K562 (cell line): ENCODE data around the gene FSHR. TPM values are rescaled to one million over a fixed set of nuclear protein-coding genes. Genes with fewer than 3 reads are reported as not detected.

ENCODE experiments used
- ATAC-seq: fragments of 200-7000 bp; cut with Tn5 transposase; 3 replicates; pipeline ENCODE4 v1.9.1; 2020; ENCODE audit warnings: moderate library complexity
- BruUV-seq: library from RNA; stranded (reverse); fragments of 400-500 nt; replicated peaks from 2 replicates; lab custom pipeline; 2021; lab: Mats Ljungman, UMichigan
- CTCF ChIA-PET: fragments of 300-600 bp; formaldehyde crosslinking; extraction: SDS; loops from one replicate; lab custom pipeline; 2021; ENCODE audit warnings: low intra/inter-chr PET ratio; lab: Yijun Ruan, JAX
- POLR2A ChIA-PET: fragments of 300-600, 350-650 bp; sonication (Branson Sonifier 250); formaldehyde crosslinking; extraction: SDS; loops from one replicate; lab custom pipeline; 2021; ENCODE audit warnings: antibody characterized with exemption, inconsistent platforms; lab: Yijun Ruan, JAX
- DNase-seq, 4 experiments: peaks; one replicate each; pipeline versions ENCODE4 v3.0.0 to v3.0.0-alpha.2; 2011 to 2018; ENCODE audit warnings: low spot score in 3 of 4, mixed read lengths in 3 of 4; ENCODE audit errors: extremely low read depth in 1 of 4
- FAIRE-seq: peaks from 2 replicates; lab custom pipeline; 2011; peaks lifted over from hg19 to GRCh38; lab: Jason Lieb, UNC
- H2AFZ ChIP-seq: 2 replicates; pipeline ENCODE4 v1.6.0; 2011; ENCODE audit warnings: low read depth, low read length, control low read depth, inconsistent platforms
- H3K27ac ChIP-seq: fragments of 200-600 bp; 3 replicates; pipeline ENCODE4 v1.8.0; 2011; ENCODE audit warnings: low read depth, mild to moderate bottlenecking, control low read depth, inconsistent platforms, low read length, moderate library complexity, mixed read lengths; ENCODE audit errors: extremely low read depth
- H3K27me3 ChIP-seq, 2 experiments: fragments of 300-600 bp in 1 of 2; 2 replicates in 1 of 2; 3 replicates in 1 of 2; pipeline versions ENCODE4 v1.6.0 to v1.8.0; 2011; ENCODE audit warnings: inconsistent platforms in 2 of 2, low read length in 2 of 2, mild to moderate bottlenecking in 1 of 2, mixed read lengths in 1 of 2, moderate library complexity in 1 of 2; ENCODE audit not compliant: control insufficient read depth in 2 of 2, insufficient read depth in 2 of 2
- H3K36me3 ChIP-seq: fragments of 300-600 bp; 3 replicates; pipeline ENCODE4 v1.8.0; 2011; ENCODE audit warnings: mild to moderate bottlenecking, low read length, inconsistent platforms; ENCODE audit not compliant: control insufficient read depth, insufficient read depth
- H3K4me1 ChIP-seq, 2 experiments: fragments of 200-600 bp in 1 of 2; replicated peaks in 1 of 2; 2 replicates in 1 of 2; 3 replicates in 1 of 2; pipeline versions ENCODE4 v1.5.1 to v1.8.0; 2011; ENCODE audit warnings: inconsistent platforms in 2 of 2, low read length in 2 of 2, mild to moderate bottlenecking in 1 of 2, mixed read lengths in 1 of 2, moderate library complexity in 1 of 2; ENCODE audit not compliant: control insufficient read depth in 2 of 2, insufficient read depth in 2 of 2
- H3K4me2 ChIP-seq: 2 replicates; pipeline ENCODE4 v1.6.1; 2011; ENCODE audit warnings: low read length, control low read depth, inconsistent platforms, mixed read lengths; ENCODE audit not compliant: insufficient read depth
- H3K4me3 ChIP-seq: fragments of 200-600 bp; sonication (generic), shearing (Covaris generic); 2 replicates; pipeline ENCODE4 v1.5.1; 2016; ENCODE audit warnings: control low read depth, inconsistent platforms
- H3K79me2 ChIP-seq: fragments of 200-600 bp; 3 replicates; pipeline ENCODE4 v1.8.0; 2011; ENCODE audit warnings: low read length, inconsistent platforms; ENCODE audit not compliant: control insufficient read depth, insufficient read depth
- H3K9ac ChIP-seq, 2 experiments: 2 replicates each; pipeline versions ENCODE4 v1.6.0 to v1.6.1; 2011; ENCODE audit warnings: low read depth in 2 of 2, low read length in 2 of 2, control low read depth in 1 of 2, inconsistent platforms in 1 of 2, mild to moderate bottlenecking in 1 of 2, mixed read lengths in 1 of 2; ENCODE audit not compliant: insufficient read depth in 1 of 2
- H3K9me1 ChIP-seq: one replicate; pipeline ENCODE4 v1.6.0; 2011; ENCODE audit warnings: inconsistent platforms, mild to moderate bottlenecking, low read length, moderate library complexity; ENCODE audit not compliant: control insufficient read depth, insufficient read depth
- H3K9me3 ChIP-seq: replicated peaks from 2 replicates; pipeline ENCODE4 v1.5.1; 2011; ENCODE audit warnings: low read depth, low read length, inconsistent platforms; ENCODE audit not compliant: control insufficient read depth, insufficient read depth
- H4K20me1 ChIP-seq: replicated peaks from 2 replicates; pipeline ENCODE4 v1.6.1; 2011; ENCODE audit warnings: low read length, inconsistent platforms, mixed read lengths; ENCODE audit not compliant: control insufficient read depth, insufficient read depth
- C11orf30 ChIP-seq: fragments of 450-650 bp; IDR thresholded peaks from 2 replicates; pipeline ENCODE4 v1.6.1; 2016; ENCODE audit warnings: low read depth, mild to moderate bottlenecking
- NCOA6 ChIP-seq: fragments of 450-650 bp; IDR thresholded peaks from 2 replicates; pipeline ENCODE4 v1.6.1; 2017; ENCODE audit warnings: mild to moderate bottlenecking
- RFX7 ChIP-seq: fragments of 250-450 bp; sonication (Bioruptor Pico); IDR thresholded peaks from 2 replicates; pipeline ENCODE4 v1.5.1; 2021; ENCODE audit warnings: mild to moderate bottlenecking
- XRCC5 ChIP-seq: fragments of 200-400 bp; formaldehyde crosslinking; IDR thresholded peaks from 2 replicates; pipeline ENCODE4 v1.6.1; 2017; ENCODE audit warnings: low read depth, mild to moderate bottlenecking, low read length
- ZNF316 ChIP-seq: fragments of 450-650 bp; IDR thresholded peaks from 2 replicates; pipeline ENCODE4 v1.6.1; 2016
- WGBS: fragments of 100-300 bp; shearing (Covaris generic); methylation state at CpG from one replicate; pipeline ENCODE4 v1.1.6; 2016; ENCODE audit warnings: low coverage, mixed read lengths; ENCODE audit not compliant: insufficient coverage; ENCODE audit errors: missing lambda C conversion rate; 5-methylcytosine and 5-hydroxymethylcytosine counted together
- in situ Hi-C: fragments of 300-500 bp; cut with MboI; formaldehyde crosslinking; loops from 4 replicates; pipeline ENCODE4 v1.15.0; 2018; ENCODE audit warnings: inconsistent platforms, mixed read lengths
- intact Hi-C: fragments of 100-400 bp; cut with micrococcal nuclease; formaldehyde crosslinking; loops from 2 replicates; pipeline ENCODE4 v1.14.2; 2022
- polyA plus RNA-seq, 8 experiments: library from polyadenylated mRNA; depleted of rRNA in 4 of 8; stranded (reverse) in 5 of 8; unstranded in 3 of 8; fragments of >200 nt; fragmentation: Nextera tagmentation in 2 of 8; fragmentation: Illumina TruSeq in 1 of 8; extraction: Ambion mirVana in 2 of 8; extraction: Trizol in 1 of 8; gene quantifications; 2 replicates each; pipeline versions ENCODE4 v1.2.1 to v1.2.3, GENCODE V29; 2011 to 2014; ENCODE audit warnings: inconsistent platforms in 1 of 8, missing spikeins in 1 of 8
- total RNA-seq, 7 experiments: library from RNA; depleted of rRNA in 6 of 7; stranded (reverse); fragments of >200 nt in 6 of 7; fragmentation: Illumina TruSeq in 2 of 7; extraction: Trizol in 2 of 7; gene quantifications; 2 replicates each; pipeline versions ENCODE4 v1.2.1 to v1.2.3, GENCODE V29; 2011 to 2021; ENCODE audit warnings: low replicate concordance in 1 of 7
- TF ChIP-seq, protein P1 (sequence below): fragments of 250-450 bp; sonication (Bioruptor Pico); IDR thresholded peaks from 2 replicates; pipeline ENCODE4 v1.4.0; 2020; ENCODE audit warnings: mild to moderate bottlenecking

Gene FSHR
- total and polyA plus RNA-seq, 9 of the 15 experiments (the other 6 are each of a cell fraction or from before 2014, with no cell fraction given): not detected

DNA sequence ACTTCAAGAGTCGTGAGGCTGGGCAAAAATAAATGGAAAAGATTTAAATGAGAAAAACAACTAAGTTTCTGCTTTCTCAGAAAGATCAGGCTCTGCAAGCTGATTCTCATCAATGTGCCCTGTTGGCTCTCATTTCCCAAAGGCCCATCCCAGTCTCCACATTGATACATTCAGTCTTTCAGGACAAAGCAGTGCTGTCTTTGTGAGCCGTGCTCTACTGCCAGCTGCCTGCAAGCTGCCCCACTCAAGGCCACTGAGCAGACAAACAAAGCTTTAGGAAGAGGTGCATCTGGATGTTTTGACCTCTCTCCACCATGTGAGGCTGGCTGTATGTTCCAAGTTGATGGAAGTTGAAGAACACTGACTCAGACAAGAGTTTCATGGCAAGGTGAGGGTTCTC, 48.8 kb downstream of the FSHR start (continued):
- TF ChIP-seq, protein P1, sequence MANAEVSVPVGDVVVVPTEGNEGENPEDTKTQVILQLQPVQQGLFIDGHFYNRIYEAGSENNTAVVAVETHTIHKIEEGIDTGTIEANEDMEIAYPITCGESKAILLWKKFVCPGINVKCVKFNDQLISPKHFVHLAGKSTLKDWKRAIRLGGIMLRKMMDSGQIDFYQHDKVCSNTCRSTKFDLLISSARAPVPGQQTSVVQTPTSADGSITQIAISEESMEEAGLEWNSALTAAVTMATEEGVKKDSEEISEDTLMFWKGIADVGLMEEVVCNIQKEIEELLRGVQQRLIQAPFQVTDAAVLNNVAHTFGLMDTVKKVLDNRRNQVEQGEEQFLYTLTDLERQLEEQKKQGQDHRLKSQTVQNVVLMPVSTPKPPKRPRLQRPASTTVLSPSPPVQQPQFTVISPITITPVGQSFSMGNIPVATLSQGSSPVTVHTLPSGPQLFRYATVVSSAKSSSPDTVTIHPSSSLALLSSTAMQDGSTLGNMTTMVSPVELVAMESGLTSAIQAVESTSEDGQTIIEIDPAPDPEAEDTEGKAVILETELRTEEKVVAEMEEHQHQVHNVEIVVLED (CRISPR knock-in tag): no peak
- no peak for TF ChIP-seq XRCC5
- TF ChIP-seq RFX7: no peak

DNA sequence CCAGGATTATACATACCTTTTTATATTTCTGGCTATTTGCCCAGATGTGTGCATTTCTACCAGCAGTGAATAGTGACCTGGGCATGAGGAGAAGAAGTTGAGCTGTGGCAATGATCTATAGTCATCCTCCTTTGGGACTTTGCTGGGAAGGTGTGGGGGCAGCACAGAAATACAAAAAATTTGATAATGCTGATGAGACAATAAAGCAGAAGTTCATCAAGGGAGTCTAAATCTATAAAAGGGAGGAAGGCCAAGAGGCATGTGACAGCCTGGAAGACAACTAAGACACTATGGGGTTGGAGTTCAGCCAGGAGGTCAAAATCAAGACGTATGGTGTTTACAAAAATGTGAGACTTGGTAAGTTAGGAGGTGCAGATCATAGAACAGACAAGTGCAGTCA, 52.2 kb downstream of the FSHR start:
- no peaks in the 10 kb centered on the region for H4K20me1 ChIP-seq

More for the DNA sequence above, 52.2 kb downstream of the FSHR start:
- Histone ChIP-seq H3K4me1 (no peaks in the 10 kb centered on the region), H3K4me2 (no peak overlapping the region), H3K36me3 (no peaks in the 10 kb centered on the region), H3K27ac (no peak overlapping the region), H2AFZ (no peak overlapping the region), H3K27me3 (no peaks in the 10 kb centered on the region), H3K4me3 (no peak overlapping the region), H3K9me1 (no peaks in the 10 kb centered on the region), H3K9me3 (no peaks in the 10 kb centered on the region), H3K79me2 (no peaks in the 10 kb centered on the region), H3K9ac (no peak overlapping the region)
- 0% methylated on average over 1 of the region's 1 CpG for WGBS
- POLR2A ChIA-PET: no interaction called here
- DNase-seq (no peak), ATAC-seq (no peak), FAIRE-seq (no peak)
- no TSS peak for BruUV-seq
- in situ Hi-C loops: no loop called here
- CTCF ChIA-PET: no interaction called here
- intact Hi-C loops: no loop called here
- TF ChIP-seq ZNF316 (peak; percentile 49; the same call in 1 of the 2 replicates), NCOA6 (no peak), C11orf30 (peak; percentile 21; the same call in 1 of the 2 replicates)
